HL-60 (cell line): ENCODE data around the gene PLGRKT.

Source experiments
- DNase-seq, 2 experiments: peaks; one replicate each; pipeline ENCODE4 v3.0.0-alpha.2; 2010 to 2020; ENCODE audit warnings: low read depth in 1 of 2, low spot score in 1 of 2
- H3K27ac ChIP-seq: fragments of 250-450 bp; sonication (Bioruptor Pico); replicated peaks from 2 replicates; pipeline ENCODE4 v1.5.1; 2020; ENCODE audit warnings: mild to moderate bottlenecking, moderate library complexity
- H3K27me3 ChIP-seq: fragments of 250-450 bp; sonication (Bioruptor Pico); 2 replicates; pipeline ENCODE4 v1.5.1; 2021; ENCODE audit warnings: mild to moderate bottlenecking, moderate library complexity; ENCODE audit not compliant: insufficient read depth, poor library complexity, severe bottlenecking
- H3K4me3 ChIP-seq: replicated peaks from 2 replicates; pipeline ENCODE4 v1.5.1; 2011; ENCODE audit warnings: mild to moderate bottlenecking, control low read depth, low read length; ENCODE audit not compliant: insufficient read depth
- GABPA ChIP-seq: IDR thresholded peaks from 2 replicates; pipeline ENCODE4 v1.6.1; 2012; ENCODE audit warnings: low read depth
- POLR2AphosphoS5 ChIP-seq: IDR thresholded peaks from 2 replicates; pipeline ENCODE4 v1.6.1; 2012; ENCODE audit warnings: low read depth
- SPI1 ChIP-seq: IDR thresholded peaks from 2 replicates; pipeline ENCODE4 v1.6.1; 2012; ENCODE audit warnings: low read depth, mild to moderate bottlenecking, borderline replicate concordance
- TF ChIP-seq, protein P1 (sequence below): IDR thresholded peaks from one replicate; pipeline ENCODE4 v1.5.1; 2011; ENCODE audit warnings: low read length, control low read depth, inconsistent platforms; ENCODE audit not compliant: insufficient read depth
- TF ChIP-seq, protein P2 (sequence below): IDR thresholded peaks from 2 replicates; pipeline ENCODE4 v1.6.1; 2012; ENCODE audit warnings: low read depth; ENCODE audit not compliant: insufficient replicate concordance

The PLGRKT gene

DNA sequence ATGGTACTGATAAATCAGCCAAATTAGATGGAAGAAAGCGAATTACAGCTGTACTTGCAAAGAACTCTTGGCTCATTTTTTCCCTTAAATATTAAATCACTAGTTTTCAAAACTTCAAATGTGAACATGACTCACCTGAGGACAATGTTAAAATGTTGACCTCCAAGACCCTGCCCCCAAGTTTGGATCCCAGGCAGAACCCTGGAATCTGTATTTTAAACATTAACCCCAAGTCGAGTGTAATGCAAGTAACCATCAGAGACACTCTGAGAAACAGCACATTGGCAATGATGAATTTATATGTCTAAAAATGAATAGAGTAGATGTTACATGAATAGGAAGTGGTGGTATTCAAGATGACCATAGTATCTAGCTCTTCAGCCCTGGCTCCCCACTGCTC is 10.3 kb upstream of the PLGRKT start:
- DNase-seq, result no peak
- Histone ChIP-seq H3K4me3 (no peak overlapping the region), H3K27ac (no peak overlapping the region), H3K27me3 (no peaks in the 10 kb centered on the region)
- TF ChIP-seq, protein P1, sequence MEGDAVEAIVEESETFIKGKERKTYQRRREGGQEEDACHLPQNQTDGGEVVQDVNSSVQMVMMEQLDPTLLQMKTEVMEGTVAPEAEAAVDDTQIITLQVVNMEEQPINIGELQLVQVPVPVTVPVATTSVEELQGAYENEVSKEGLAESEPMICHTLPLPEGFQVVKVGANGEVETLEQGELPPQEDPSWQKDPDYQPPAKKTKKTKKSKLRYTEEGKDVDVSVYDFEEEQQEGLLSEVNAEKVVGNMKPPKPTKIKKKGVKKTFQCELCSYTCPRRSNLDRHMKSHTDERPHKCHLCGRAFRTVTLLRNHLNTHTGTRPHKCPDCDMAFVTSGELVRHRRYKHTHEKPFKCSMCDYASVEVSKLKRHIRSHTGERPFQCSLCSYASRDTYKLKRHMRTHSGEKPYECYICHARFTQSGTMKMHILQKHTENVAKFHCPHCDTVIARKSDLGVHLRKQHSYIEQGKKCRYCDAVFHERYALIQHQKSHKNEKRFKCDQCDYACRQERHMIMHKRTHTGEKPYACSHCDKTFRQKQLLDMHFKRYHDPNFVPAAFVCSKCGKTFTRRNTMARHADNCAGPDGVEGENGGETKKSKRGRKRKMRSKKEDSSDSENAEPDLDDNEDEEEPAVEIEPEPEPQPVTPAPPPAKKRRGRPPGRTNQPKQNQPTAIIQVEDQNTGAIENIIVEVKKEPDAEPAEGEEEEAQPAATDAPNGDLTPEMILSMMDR, result no peak
- TF ChIP-seq, protein P2, sequence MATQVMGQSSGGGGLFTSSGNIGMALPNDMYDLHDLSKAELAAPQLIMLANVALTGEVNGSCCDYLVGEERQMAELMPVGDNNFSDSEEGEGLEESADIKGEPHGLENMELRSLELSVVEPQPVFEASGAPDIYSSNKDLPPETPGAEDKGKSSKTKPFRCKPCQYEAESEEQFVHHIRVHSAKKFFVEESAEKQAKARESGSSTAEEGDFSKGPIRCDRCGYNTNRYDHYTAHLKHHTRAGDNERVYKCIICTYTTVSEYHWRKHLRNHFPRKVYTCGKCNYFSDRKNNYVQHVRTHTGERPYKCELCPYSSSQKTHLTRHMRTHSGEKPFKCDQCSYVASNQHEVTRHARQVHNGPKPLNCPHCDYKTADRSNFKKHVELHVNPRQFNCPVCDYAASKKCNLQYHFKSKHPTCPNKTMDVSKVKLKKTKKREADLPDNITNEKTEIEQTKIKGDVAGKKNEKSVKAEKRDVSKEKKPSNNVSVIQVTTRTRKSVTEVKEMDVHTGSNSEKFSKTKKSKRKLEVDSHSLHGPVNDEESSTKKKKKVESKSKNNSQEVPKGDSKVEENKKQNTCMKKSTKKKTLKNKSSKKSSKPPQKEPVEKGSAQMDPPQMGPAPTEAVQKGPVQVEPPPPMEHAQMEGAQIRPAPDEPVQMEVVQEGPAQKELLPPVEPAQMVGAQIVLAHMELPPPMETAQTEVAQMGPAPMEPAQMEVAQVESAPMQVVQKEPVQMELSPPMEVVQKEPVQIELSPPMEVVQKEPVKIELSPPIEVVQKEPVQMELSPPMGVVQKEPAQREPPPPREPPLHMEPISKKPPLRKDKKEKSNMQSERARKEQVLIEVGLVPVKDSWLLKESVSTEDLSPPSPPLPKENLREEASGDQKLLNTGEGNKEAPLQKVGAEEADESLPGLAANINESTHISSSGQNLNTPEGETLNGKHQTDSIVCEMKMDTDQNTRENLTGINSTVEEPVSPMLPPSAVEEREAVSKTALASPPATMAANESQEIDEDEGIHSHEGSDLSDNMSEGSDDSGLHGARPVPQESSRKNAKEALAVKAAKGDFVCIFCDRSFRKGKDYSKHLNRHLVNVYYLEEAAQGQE, result no peak
- TF ChIP-seq POLR2AphosphoS5 (no peak), GABPA (no peak), SPI1 (no peak)

DNA sequence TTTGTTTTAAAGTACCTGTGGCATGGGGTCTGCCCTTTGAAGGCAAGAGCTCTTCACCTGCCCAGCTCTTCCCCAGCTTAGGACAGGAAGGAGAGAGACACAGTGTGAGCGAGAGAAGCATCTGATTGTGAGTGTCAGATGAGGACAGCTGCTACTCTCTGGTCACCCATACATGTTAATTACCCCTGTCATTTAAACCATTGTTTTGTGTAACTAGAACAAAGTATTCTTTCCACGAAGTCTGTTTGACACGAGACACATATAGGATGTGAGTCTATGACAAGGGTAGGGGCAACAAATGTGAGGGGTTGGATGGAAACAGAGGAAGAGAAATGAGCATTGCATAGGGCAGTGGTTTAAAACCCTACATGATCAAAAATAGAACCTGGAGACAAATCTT is 9.6 kb upstream of the PLGRKT start:
- Histone ChIP-seq H3K27ac (no peak overlapping the region), H3K4me3 (no peak overlapping the region), H3K27me3 (no peaks in the 10 kb centered on the region)
- DNase-seq, result no peak
- TF ChIP-seq, protein P2, result no peak
- TF ChIP-seq, protein P1, result no peak
- TF ChIP-seq SPI1 (no peak), GABPA (no peak), POLR2AphosphoS5 (no peak)

DNA sequence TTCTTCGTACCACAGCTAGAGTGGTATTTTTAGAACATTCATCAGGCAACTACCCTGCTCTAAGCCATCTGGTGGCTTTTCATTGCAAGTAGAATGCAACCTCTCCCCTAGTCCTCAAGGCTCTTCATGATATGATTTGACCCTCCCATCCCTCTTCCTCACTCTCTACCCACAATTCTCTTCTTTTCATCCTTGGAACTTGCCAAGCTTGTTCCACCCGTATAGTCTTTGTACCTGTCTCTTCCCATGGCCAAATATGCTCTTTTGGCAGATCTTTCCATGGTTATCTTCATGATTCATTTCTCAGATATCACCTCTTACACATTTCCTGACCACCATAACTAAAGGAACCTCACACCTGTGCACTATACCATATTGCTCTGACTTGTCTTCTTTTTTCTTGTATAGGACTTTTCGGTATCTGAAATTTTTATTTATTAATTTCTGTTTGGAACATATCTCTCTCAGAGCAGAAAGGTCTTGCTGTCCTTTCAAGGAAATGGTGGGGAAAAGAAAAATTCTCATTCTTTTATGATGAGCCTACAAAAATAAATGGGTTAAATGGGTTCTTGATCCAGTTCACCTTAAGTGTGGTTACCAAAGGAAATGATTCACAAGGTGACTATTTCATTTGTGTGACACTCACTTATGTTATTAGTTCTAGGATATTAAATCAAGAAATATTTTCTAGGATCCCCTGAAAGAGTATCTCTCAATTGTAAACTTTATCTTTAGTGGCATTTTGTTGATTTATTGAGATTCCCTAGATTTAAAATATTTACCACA is 8.9 kb upstream of the PLGRKT start:
- no peak overlapping the region for H3K27ac ChIP-seq
- no peaks in the 10 kb centered on the region for H3K27me3 ChIP-seq
- TF ChIP-seq, protein P1, result no peak
- TF ChIP-seq SPI1, result no peak
- TF ChIP-seq, protein P2, result no peak
- TF ChIP-seq GABPA, result no peak
- TF ChIP-seq POLR2AphosphoS5, result no peak
- no peak overlapping the region for H3K4me3 ChIP-seq
- no peak for DNase-seq
